K562 (cell line): ENCODE measurements around the gene RHEB. TPM values are rescaled to one million over a fixed set of nuclear protein-coding genes. Genes with fewer than 3 reads are reported as not detected.
A peak's percentile ranks its signal among the peaks of the same experiment; 100 is the strongest.

Experiments used
- ADNP ChIP-seq: fragments of 200-800 bp; sonication (Bioruptor generic); IDR thresholded peaks from 2 replicates; pipeline ENCODE4 v1.6.1; 2016; ENCODE audit warnings: missing genetic modification characterization, missing compliant biosample characterization
- BRD4 ChIP-seq: fragments of 200-600 bp; sonication (generic); IDR thresholded peaks from 2 replicates; pipeline ENCODE4 v1.6.1; 2017; ENCODE audit warnings: inconsistent platforms
- CHD2 ChIP-seq: IDR thresholded peaks from 2 replicates; pipeline ENCODE4 v1.6.1; 2011; ENCODE audit warnings: low read depth, low read length
- ETV1 ChIP-seq: fragments of 450-650 bp; conservative IDR thresholded peaks from 2 replicates; pipeline ENCODE4 v1.6.1; 2016; ENCODE audit warnings: missing genetic modification characterization, control low read depth, low read depth, missing compliant biosample characterization
- GABPB1 ChIP-seq: sonication (generic); formaldehyde crosslinking; IDR thresholded peaks from 2 replicates; pipeline ENCODE4 v1.8.0; 2022; ENCODE audit warnings: mild to moderate bottlenecking, missing genetic modification reagents
- ILK ChIP-seq: fragments of 450-650 bp; IDR thresholded peaks from 2 replicates; pipeline ENCODE4 v1.6.1; 2016; ENCODE audit warnings: missing genetic modification characterization, low read depth, mild to moderate bottlenecking, missing compliant biosample characterization, moderate library complexity, borderline replicate concordance
- KLF16 ChIP-seq: IDR thresholded peaks from 2 replicates; pipeline ENCODE4 v1.6.1; 2016; ENCODE audit warnings: antibody characterized with exemption
- KLF6 ChIP-seq: fragments of 250-450 bp; sonication (Bioruptor Pico); IDR thresholded peaks from 2 replicates; pipeline ENCODE4 v1.4.0; 2020; ENCODE audit warnings: mild to moderate bottlenecking, moderate library complexity, borderline replicate concordance
- MCM3 ChIP-seq: fragments of 450-650 bp; IDR thresholded peaks from 2 replicates; pipeline ENCODE4 v1.6.1; 2016
- MEF2D ChIP-seq: conservative IDR thresholded peaks from 2 replicates; pipeline ENCODE4 v1.6.1; 2016; ENCODE audit warnings: low read depth, missing genetic modification characterization, missing compliant biosample characterization
- MIER1 ChIP-seq: fragments of 450-650 bp; IDR thresholded peaks from 2 replicates; pipeline ENCODE4 v1.6.1; 2016; ENCODE audit warnings: antibody characterized with exemption, mild to moderate bottlenecking, low read depth
- MLLT1 ChIP-seq, 2 experiments: fragments of 450-650 bp; IDR thresholded peaks; 2 replicates each; pipeline ENCODE4 v1.6.1; 2016
- MYC ChIP-seq, 2 experiments: fragments of 250-450 bp in 1 of 2; sonication (Bioruptor Pico) in 1 of 2; IDR thresholded peaks; 2 replicates each; pipeline versions ENCODE4 v1.5.1 to v1.6.1; 2012 to 2021; ENCODE audit warnings: low read depth in 2 of 2, borderline replicate concordance in 1 of 2, improper control_type of control experiment in 1 of 2, low read length in 1 of 2, mild to moderate bottlenecking in 1 of 2, moderate library complexity in 1 of 2
- NBN ChIP-seq: fragments of 450-650 bp; IDR thresholded peaks from 2 replicates; pipeline ENCODE4 v1.6.1; 2016; ENCODE audit warnings: low read depth, mild to moderate bottlenecking
- NR2C2 ChIP-seq, 2 experiments: fragments of 200-800 bp in 1 of 2; sonication (Bioruptor generic) in 1 of 2; sonication (generic) in 1 of 2; formaldehyde crosslinking in 1 of 2; IDR thresholded peaks; 2 replicates each; pipeline versions ENCODE4 v1.6.1 to v1.8.0; 2016 to 2022; ENCODE audit warnings: mild to moderate bottlenecking in 1 of 2, missing compliant biosample characterization in 1 of 2, missing genetic modification characterization in 1 of 2, missing genetic modification reagents in 1 of 2
- POLR2G ChIP-seq: fragments of 200-400 bp; formaldehyde crosslinking; IDR thresholded peaks from 2 replicates; pipeline ENCODE4 v1.6.1; 2017; ENCODE audit warnings: low read depth, mild to moderate bottlenecking, antibody characterized with exemption, low read length, moderate library complexity
- POU5F1 ChIP-seq: fragments of 150-350 bp; IDR thresholded peaks from 2 replicates; pipeline ENCODE4 v1.6.1; 2014; ENCODE audit warnings: borderline replicate concordance, low read length, low read depth, mild to moderate bottlenecking; ENCODE audit not compliant: partially characterized antibody
- SMC3 ChIP-seq: conservative IDR thresholded peaks from 2 replicates; pipeline ENCODE4 v1.6.1; 2011; ENCODE audit warnings: low read depth, low read length, improper control_type of control experiment; ENCODE audit not compliant: insufficient read depth
- ZNF24 ChIP-seq: fragments of 450-650 bp; IDR thresholded peaks from 2 replicates; pipeline ENCODE4 v1.6.1; 2016
- ZNF316 ChIP-seq: fragments of 450-650 bp; IDR thresholded peaks from 2 replicates; pipeline ENCODE4 v1.6.1; 2016
- ZNF511 ChIP-seq: sonication (generic); formaldehyde crosslinking; IDR thresholded peaks from 2 replicates; pipeline ENCODE4 v1.8.0; 2022; ENCODE audit warnings: mild to moderate bottlenecking, missing genetic modification reagents
- ZNF57 ChIP-seq: fragments of 450-650 bp; formaldehyde crosslinking; IDR thresholded peaks from 2 replicates; pipeline ENCODE4 v1.4.0; 2020; ENCODE audit warnings: mild to moderate bottlenecking, moderate library complexity
- ZNF639 ChIP-seq, 2 experiments: fragments of 200-800 bp in 1 of 2; sonication (Bioruptor generic) in 1 of 2; sonication (generic) in 1 of 2; formaldehyde crosslinking in 1 of 2; IDR thresholded peaks in 1 of 2; conservative IDR thresholded peaks in 1 of 2; 2 replicates each; pipeline versions ENCODE4 v1.5.0 to v1.6.1; 2016 to 2020; ENCODE audit warnings: missing compliant biosample characterization in 1 of 2, missing genetic modification characterization in 1 of 2, missing genetic modification reagents in 1 of 2
- polyA plus RNA-seq, 8 experiments: library from polyadenylated mRNA; depleted of rRNA in 4 of 8; stranded (reverse) in 5 of 8; unstranded in 3 of 8; fragments of >200 nt; fragmentation: Nextera tagmentation in 2 of 8; fragmentation: Illumina TruSeq in 1 of 8; extraction: Ambion mirVana in 2 of 8; extraction: Trizol in 1 of 8; gene quantifications; 2 replicates each; pipeline versions ENCODE4 v1.2.1 to v1.2.3, GENCODE V29; 2011 to 2014; ENCODE audit warnings: inconsistent platforms in 1 of 8, missing spikeins in 1 of 8
- total RNA-seq, 7 experiments: library from RNA; depleted of rRNA in 6 of 7; stranded (reverse); fragments of >200 nt in 6 of 7; fragmentation: Illumina TruSeq in 2 of 7; extraction: Trizol in 2 of 7; gene quantifications; 2 replicates each; pipeline versions ENCODE4 v1.2.1 to v1.2.3, GENCODE V29; 2011 to 2021; ENCODE audit warnings: low replicate concordance in 1 of 7

Gene RHEB
- total and polyA plus RNA-seq, 9 of the 15 experiments (the other 6 are each of a cell fraction or from before 2014, with no cell fraction given): 28.5 to 249 (median 182) TPM

- TF ChIP-seq ILK (no peak), MYC (IDR thresholded peaks at IDR 0.05; ENCODE audit: low read depth, low read length) (peak; percentile 72), MYC (CRISPR knock-in tag; IDR thresholded peaks at IDR 0.05; ENCODE audit: borderline replicate concordance, low read depth) (no peak), ZNF24 (peak; percentile 32; the same call in 1 of the 2 replicates), KLF16 (no peak), ADNP (peak; percentile 97), CHD2 (peak; percentile 13; the same call in 1 of the 2 replicates), NBN (peak; percentile 85), GABPB1 (CRISPR knock-in tag) (peak; percentile 83), BRD4 (peak; percentile 34; the same call in 1 of the 2 replicates), ZNF511 (CRISPR knock-in tag) (0 out of 2 replicates have a peak, but pooled peaks have one; percentile 82), ETV1 (tag) (no peak), POU5F1 (no peak), ZNF639 (CRISPR knock-in tag; conservative IDR thresholded peaks at IDR 0.05 in 1 of 2, IDR thresholded peaks at IDR 0.05 in 1 of 2) (peak in 1 of 2 experiments; percentile 87; a peak in 2 of 4 replicates), ZNF316 (peak; percentile 96), ZNF57 (CRISPR knock-in tag) (no peak), MLLT1 (IDR thresholded peaks at IDR 0.05) (peak in 1 of 2 experiments; percentile 27; a peak in 1 of 4 replicates), MEF2D (tag) (peak; percentile 98), MIER1 (no peak), SMC3 (no peak), NR2C2 (CRISPR knock-in tag; IDR thresholded peaks at IDR 0.05) (no peak), NR2C2 (tag; IDR thresholded peaks at IDR 0.05) (peak; percentile 70; the same call in 1 of the 2 replicates), KLF6 (CRISPR knock-in tag) (no peak; the same call in 1 of the 2 replicates), MCM3 (no peak), POLR2G (peak; percentile 85)
Observed at GRCh38 chr7:151519765-151520418, at the start of gene RHEB (continued).
